Caco-2 (cell line): ENCODE data around the gene TMEM229B. TPM values are rescaled to one million over a fixed set of nuclear protein-coding genes. Genes with fewer than 3 reads are reported as not detected.
"Not testable (repeated sequence)": the region's sequence is repeated elsewhere in the genome, so short reads cannot be mapped to it uniquely, and the experiment has no call there.

Experiments used
- BruUV-seq: library from RNA; stranded (reverse); fragments of 400-500 nt; replicated peaks from 2 replicates; lab custom pipeline; 2021; lab: Mats Ljungman, UMichigan
- CTCF ChIA-PET: fragments of 300-600 bp; sonication (Branson Sonifier 250); formaldehyde crosslinking; loops from one replicate; lab custom pipeline; 2022; ENCODE audit warnings: antibody characterized with exemption; lab: Charles Lee
- POLR2A ChIA-PET: fragments of 300-600 bp; sonication (Branson Sonifier 250); formaldehyde crosslinking; loops from one replicate; lab custom pipeline; 2022; ENCODE audit warnings: antibody characterized with exemption; lab: Charles Lee
- DNase-seq, 2 experiments: peaks; one replicate each; pipeline versions ENCODE4 v3.0.0 to v3.0.0-alpha.2; 2020 to 2022
- H3K27me3 ChIP-seq: replicated peaks from 2 replicates; pipeline ENCODE4 v1.6.0; 2011; ENCODE audit warnings: low read length; ENCODE audit not compliant: control insufficient read depth, insufficient read depth
- H3K36me3 ChIP-seq: 2 replicates; pipeline ENCODE4 v1.5.1; 2011; ENCODE audit warnings: low read length; ENCODE audit not compliant: control insufficient read depth, insufficient read depth
- H3K4me1 ChIP-seq: fragments of 250-450 bp; sonication (Bioruptor Pico); 2 replicates; pipeline ENCODE4 v1.5.1; 2020; ENCODE audit warnings: mild to moderate bottlenecking
- H3K4me3 ChIP-seq: 2 replicates; pipeline ENCODE4 v1.5.1; 2011; ENCODE audit warnings: low read depth, mild to moderate bottlenecking, control low read depth, low read length
- H3K9me3 ChIP-seq: fragments of 250-450 bp; sonication (Bioruptor Pico); 2 replicates; pipeline ENCODE4 v1.5.1; 2020; ENCODE audit warnings: mild to moderate bottlenecking, moderate library complexity
- H3K27ac Mint-ChIP-seq: one replicate; pipeline ENCODE4 v1.8.0; 2022; ENCODE audit warnings: mixed read lengths; ENCODE audit not compliant: unreplicated experiment
- H3K27me3 Mint-ChIP-seq: one replicate; pipeline ENCODE4 v1.8.0; 2022; ENCODE audit warnings: mixed read lengths; ENCODE audit not compliant: insufficient read depth, unreplicated experiment
- H3K36me3 Mint-ChIP-seq: one replicate; pipeline ENCODE4 v1.8.0; 2022; ENCODE audit warnings: mild to moderate bottlenecking, mixed read lengths; ENCODE audit not compliant: insufficient read depth, unreplicated experiment
- H3K4me1 Mint-ChIP-seq: one replicate; pipeline ENCODE4 v1.8.0; 2022; ENCODE audit warnings: low read depth, mixed read lengths; ENCODE audit not compliant: unreplicated experiment
- H3K4me3 Mint-ChIP-seq: one replicate; pipeline ENCODE4 v1.8.0; 2022; ENCODE audit warnings: mild to moderate bottlenecking, moderate library complexity, mixed read lengths; ENCODE audit not compliant: unreplicated experiment
- H3K9me3 Mint-ChIP-seq: one replicate; pipeline ENCODE4 v1.8.0; 2022; ENCODE audit warnings: mixed read lengths; ENCODE audit not compliant: unreplicated experiment
- CTCF ChIP-seq, 2 experiments: fragments of 200-600 bp in 1 of 2; IDR thresholded peaks; 1 replicate in 1 of 2; 2 replicates in 1 of 2; pipeline versions ENCODE4 v1.5.1 to v1.8.0; 2011 to 2022; ENCODE audit warnings: antibody characterized with exemption in 1 of 2, control low read depth in 1 of 2, inconsistent platforms in 1 of 2, low read depth in 1 of 2, low read length in 1 of 2, mild to moderate bottlenecking in 1 of 2, moderate library complexity in 1 of 2; ENCODE audit not compliant: insufficient read depth in 1 of 2, severe bottlenecking in 1 of 2, unreplicated experiment in 1 of 2
- intact Hi-C: fragments of 100-400 bp; cut with micrococcal nuclease; formaldehyde crosslinking; loops from one replicate; pipeline ENCODE4 v1.10.0; 2022; ENCODE audit not compliant: unreplicated experiment
- total RNA-seq: library from RNA; stranded (reverse); gene quantifications from 2 replicates; pipeline ENCODE4 v1.2.3, GENCODE V29; 2022

The TMEM229B gene
- total RNA-seq, 1 experiment from 2014 or later, result not detected

GRCh38 chr14:67453575-67454300 lies 34.8 kb downstream of the TMEM229B start:
- no peak overlapping the region for H3K4me3 Mint-ChIP-seq
- ChIA-PET POLR2A (no interaction called here), CTCF (no interaction called here)
- H3K27me3 Mint-ChIP-seq, result no peaks in the 10 kb centered on the region
- H3K9me3 ChIP-seq, result peaks cover 15% of the 10 kb centered on the region
- TF ChIP-seq CTCF (IDR thresholded peaks at IDR 0.05; ENCODE audit: insufficient read depth in 1 of 2, low read depth in 1 of 2, low read length in 1 of 2, severe bottlenecking in 1 of 2, unreplicated experiment in 1 of 2), result no peak
- no TSS peak for BruUV-seq
- H3K27ac Mint-ChIP-seq, result no peak overlapping the region
- no peaks in the 10 kb centered on the region for H3K4me1 ChIP-seq
- H3K36me3 ChIP-seq, result no peaks in the 10 kb centered on the region
- no peaks in the 10 kb centered on the region for H3K27me3 ChIP-seq
- intact Hi-C loops, result no loop called here
- no peaks in the 10 kb centered on the region for H3K36me3 Mint-ChIP-seq
- no peak for DNase-seq
- H3K4me3 ChIP-seq, result no peak overlapping the region
- H3K4me1 Mint-ChIP-seq, result no peaks in the 10 kb centered on the region
- peaks cover 11% of the 10 kb centered on the region for H3K9me3 Mint-ChIP-seq

GRCh38 chr14:67451667-67452066 lies 36.9 kb downstream of the TMEM229B start:
- Histone ChIP-seq H3K4me1 (peaks cover 11% of the 10 kb centered on the region), H3K9me3 (peaks cover 15% of the 10 kb centered on the region)
- H3K27me3 ChIP-seq, POLR2A ChIA-PET, H3K4me3 ChIP-seq, H3K4me3 Mint-ChIP-seq, H3K36me3 ChIP-seq, intact Hi-C loops, DNase-seq, H3K27me3 Mint-ChIP-seq, BruUV-seq, H3K36me3 Mint-ChIP-seq, H3K4me1 Mint-ChIP-seq, H3K27ac Mint-ChIP-seq: not testable (repeated sequence)
- H3K9me3 Mint-ChIP-seq, result peaks cover 11% of the 10 kb centered on the region
- CTCF ChIA-PET, result interaction anchor here (1.4 kb wide), 1 partner anchor 24 kb away, joined by 3 read pairs; no protein-coding TSS in a partner anchor

GRCh38 chr14:67449096-67449495 lies 39.4 kb downstream of the TMEM229B start:
- H3K9me3 ChIP-seq, result peaks cover 15% of the 10 kb centered on the region
- peaks cover 11% of the 10 kb centered on the region for H3K4me1 Mint-ChIP-seq
- H3K4me3 Mint-ChIP-seq, result no peak overlapping the region
- H3K9me3 Mint-ChIP-seq, result peaks cover 11% of the 10 kb centered on the region
- no peak for TF ChIP-seq CTCF (IDR thresholded peaks at IDR 0.05; ENCODE audit: insufficient read depth in 1 of 2, low read depth in 1 of 2, low read length in 1 of 2, severe bottlenecking in 1 of 2, unreplicated experiment in 1 of 2)
- no peak for DNase-seq
- ChIA-PET CTCF (no interaction called here), POLR2A (no interaction called here)
- no TSS peak for BruUV-seq
- no peaks in the 10 kb centered on the region for H3K36me3 ChIP-seq
- H3K27ac Mint-ChIP-seq, result no peak overlapping the region
- peaks cover 33% of the 10 kb centered on the region for H3K4me1 ChIP-seq
- H3K36me3 Mint-ChIP-seq, result no peaks in the 10 kb centered on the region
- intact Hi-C loops, result no loop called here
- H3K4me3 ChIP-seq, result no peak overlapping the region
- H3K27me3 ChIP-seq, result no peaks in the 10 kb centered on the region
- no peaks in the 10 kb centered on the region for H3K27me3 Mint-ChIP-seq
